OCI-LY7 (cell line): Measurements from ENCODE around the gene PRKCA. TPM values are rescaled to one million over a fixed set of nuclear protein-coding genes. Genes with fewer than 3 reads are reported as not detected.

Experiments
- BruUV-seq: library from RNA; stranded (reverse); fragments of 400-500 nt; replicated peaks from 2 replicates; lab custom pipeline; 2021; lab: Mats Ljungman, UMichigan
- CTCF ChIA-PET: fragments of 300-600 bp; sonication (Branson Sonifier 250); formaldehyde crosslinking; loops from one replicate; lab custom pipeline; 2022; ENCODE audit warnings: antibody characterized with exemption; ENCODE audit not compliant: unreplicated experiment; lab: Charles Lee
- POLR2A ChIA-PET: fragments of 300-600 bp; sonication (Branson Sonifier 250); formaldehyde crosslinking; loops from one replicate; lab custom pipeline; 2022; ENCODE audit warnings: antibody characterized with exemption; lab: Charles Lee
- DNase-seq: peaks from one replicate; pipeline ENCODE4 v3.0.0-alpha.2; 2015; ENCODE audit warnings: low spot score
- H2AFZ ChIP-seq: fragments of 200-600 bp; sonication (generic), shearing (Covaris generic); 2 replicates; pipeline ENCODE4 v1.6.1; 2014; ENCODE audit warnings: mild to moderate bottlenecking, antibody characterized with exemption, low read length, moderate library complexity
- H3K27ac ChIP-seq: fragments of 200-600 bp; sonication (generic); 2 replicates; pipeline ENCODE4 v1.5.1; 2014; ENCODE audit warnings: mixed run types, low read depth, mild to moderate bottlenecking, moderate library complexity, low read length, inconsistent platforms; ENCODE audit not compliant: poor library complexity, severe bottlenecking
- H3K36me3 ChIP-seq: fragments of 200-600 bp; sonication (generic); 2 replicates; pipeline ENCODE4 v1.6.1; 2014; ENCODE audit warnings: mild to moderate bottlenecking, antibody characterized with exemption, low read length, moderate library complexity, mixed read lengths; ENCODE audit not compliant: insufficient read depth
- H3K4me1 ChIP-seq: fragments of 200-600 bp; sonication (generic); 2 replicates; pipeline ENCODE4 v1.5.1; 2014; ENCODE audit warnings: mild to moderate bottlenecking, low read length; ENCODE audit not compliant: insufficient read depth, poor library complexity, severe bottlenecking
- H3K4me2 ChIP-seq: fragments of 200-600 bp; sonication (generic); 2 replicates; pipeline ENCODE4 v1.6.1; 2014; ENCODE audit warnings: mild to moderate bottlenecking, low read length
- H3K4me3 ChIP-seq: fragments of 200-600 bp; sonication (generic); 2 replicates; pipeline ENCODE4 v1.5.1; 2014; ENCODE audit warnings: mild to moderate bottlenecking, low read depth, low read length; ENCODE audit not compliant: poor library complexity, severe bottlenecking
- H3K79me2 ChIP-seq: fragments of 200-600 bp; sonication (generic); 2 replicates; pipeline ENCODE4 v1.6.1; 2016; ENCODE audit warnings: low read depth, mild to moderate bottlenecking, low read length, moderate library complexity, mixed read lengths; ENCODE audit not compliant: insufficient read depth
- H3K9me2 ChIP-seq: fragments of 200-600 bp; sonication (generic); 2 replicates; pipeline ENCODE4 v1.6.1; 2016; ENCODE audit warnings: mild to moderate bottlenecking, low read length, mixed read lengths; ENCODE audit not compliant: insufficient read depth
- H3K9me3 ChIP-seq: fragments of 200-600 bp; sonication (generic); 2 replicates; pipeline ENCODE4 v1.6.1; 2014; ENCODE audit warnings: mild to moderate bottlenecking, mixed run types, low read length, mixed read lengths
- H4K20me1 ChIP-seq: fragments of 200-600 bp; sonication (generic); 2 replicates; pipeline ENCODE4 v1.6.1; 2014; ENCODE audit warnings: mild to moderate bottlenecking, antibody characterized with exemption, low read length, moderate library complexity, mixed read lengths; ENCODE audit not compliant: insufficient read depth
- CTCF ChIP-seq: fragments of 200-600 bp; sonication (generic); conservative IDR thresholded peaks from 2 replicates; pipeline ENCODE4 v1.5.1; 2014; ENCODE audit warnings: mild to moderate bottlenecking, antibody characterized with exemption, low read length, moderate library complexity, mixed read lengths
- EZH2phosphoT487 ChIP-seq: fragments of 200-600 bp; sonication (generic); IDR thresholded peaks from 2 replicates; pipeline ENCODE4 v1.6.1; 2018; ENCODE audit warnings: low read depth, borderline replicate concordance, mild to moderate bottlenecking, mixed run types, antibody characterized with exemption, low read length, moderate library complexity, mixed read lengths
- intact Hi-C: fragments of 100-400 bp; cut with micrococcal nuclease; formaldehyde crosslinking; loops from one replicate; pipeline ENCODE4 v1.10.0; 2022; ENCODE audit not compliant: unreplicated experiment
- total RNA-seq, 2 experiments: library from RNA; depleted of rRNA in 1 of 2; stranded (reverse); fragments of >200 nt in 1 of 2; shearing (Covaris generic) in 1 of 2; gene quantifications; 2 replicates each; pipeline ENCODE4 v1.2.3, GENCODE V29; 2014 to 2022

Gene PRKCA
- total RNA-seq, 2 experiments from 2014 or later = 6.6 to 32.1 TPM

GRCh38 chr17:66413559-66414520 lies 111.4 kb downstream of the PRKCA start:
- no TSS peak for BruUV-seq
- Histone ChIP-seq H3K4me2 (no peak overlapping the region; the same call in 1 of the 2 replicates), H3K79me2 (no peaks in the 10 kb centered on the region), H3K9me3 (no peaks in the 10 kb centered on the region), H3K36me3 (no peaks in the 10 kb centered on the region), H3K9me2 (no peaks in the 10 kb centered on the region), H3K27ac (no peak overlapping the region), H3K4me3 (no peak overlapping the region), H3K4me1 (peaks cover 15% of the 10 kb centered on the region), H4K20me1 (no peaks in the 10 kb centered on the region), H2AFZ (no peak overlapping the region)
- ChIA-PET POLR2A (interaction anchor here (0.7 to 0.9 kb wide), 3 partner anchors 19 to 87 kb away, joined by 3 to 6 read pairs (median 3); no protein-coding TSS in a partner anchor), CTCF (no interaction called here)
- TF ChIP-seq CTCF (no peak), EZH2phosphoT487 (no peak)
- DNase-seq = no peak
- intact Hi-C loops = no loop called here

GRCh38 chr17:66414561-66415175 lies 112.3 kb downstream of the PRKCA start:
- intact Hi-C loops = no loop called here
- H3K27ac ChIP-seq = no peak overlapping the region
- H3K9me3 ChIP-seq = no peaks in the 10 kb centered on the region
- TF ChIP-seq CTCF = no peak
- no peak for TF ChIP-seq EZH2phosphoT487
- H3K4me1 ChIP-seq = peaks cover 15% of the 10 kb centered on the region
- H3K4me3 ChIP-seq = no peak overlapping the region
- H3K4me2 ChIP-seq = no peak overlapping the region; the same call in 1 of the 2 replicates
- no peaks in the 10 kb centered on the region for H3K79me2 ChIP-seq
- POLR2A ChIA-PET = interaction anchor here (1.0 to 1.2 kb wide), 4 partner anchors 11 to 19 kb away, joined by 3 to 5 read pairs (median 3); no protein-coding TSS in a partner anchor
- H3K9me2 ChIP-seq = no peaks in the 10 kb centered on the region
- BruUV-seq = no TSS peak
- no peaks in the 10 kb centered on the region for H4K20me1 ChIP-seq
- peak; percentile 36 for DNase-seq
- CTCF ChIA-PET = interaction anchor here (0.6 kb wide), 1 partner anchor 15 kb away, joined by 3 read pairs; no protein-coding TSS in a partner anchor
- H3K36me3 ChIP-seq = no peaks in the 10 kb centered on the region
- no peak overlapping the region for H2AFZ ChIP-seq
